MCF 10A (cell line): Measurements from ENCODE around the gene DIP2C. TPM values are rescaled to one million over a fixed set of nuclear protein-coding genes. Genes with fewer than 3 reads are reported as not detected.

ENCODE experiments used
- BruUV-seq: library from RNA; stranded (reverse); fragments of 400-500 nt; replicated peaks from 2 replicates; lab custom pipeline; 2021; lab: Mats Ljungman, UMichigan
- CTCF ChIA-PET: fragments of 300-600 bp; sonication (Branson Sonifier 250); formaldehyde crosslinking; extraction: SDS; loops from one replicate; lab custom pipeline; 2021; ENCODE audit warnings: antibody characterized with exemption, inconsistent platforms; lab: Yijun Ruan, JAX
- POLR2A ChIA-PET: fragments of 300-600, 350-650 bp; sonication (Branson Sonifier 250); formaldehyde crosslinking; extraction: SDS; loops from one replicate; lab custom pipeline; 2020; ENCODE audit warnings: antibody characterized with exemption, inconsistent platforms; lab: Yijun Ruan, JAX
- DNase-seq: peaks from one replicate; pipeline ENCODE4 v3.0.0-alpha.2; 2018; ENCODE audit not compliant: unreplicated experiment
- H3K27ac Mint-ChIP-seq: one replicate; pipeline ENCODE4 v1.8.0; 2022; ENCODE audit warnings: mild to moderate bottlenecking, low read depth, mixed read lengths; ENCODE audit not compliant: unreplicated experiment
- H3K27me3 Mint-ChIP-seq: one replicate; pipeline ENCODE4 v1.8.0; 2022; ENCODE audit warnings: mixed read lengths; ENCODE audit not compliant: insufficient read depth, unreplicated experiment
- H3K36me3 Mint-ChIP-seq: one replicate; pipeline ENCODE4 v1.8.0; 2022; ENCODE audit warnings: mild to moderate bottlenecking, moderate library complexity, mixed read lengths; ENCODE audit not compliant: insufficient read depth, unreplicated experiment
- H3K4me1 Mint-ChIP-seq: one replicate; pipeline ENCODE4 v1.8.0; 2022; ENCODE audit warnings: mixed read lengths; ENCODE audit not compliant: insufficient read depth, unreplicated experiment
- H3K4me3 Mint-ChIP-seq: one replicate; pipeline ENCODE4 v1.8.0; 2022; ENCODE audit warnings: mild to moderate bottlenecking, moderate library complexity, mixed read lengths; ENCODE audit not compliant: unreplicated experiment
- H3K9me3 Mint-ChIP-seq: one replicate; pipeline ENCODE4 v1.8.0; 2022; ENCODE audit warnings: mixed read lengths; ENCODE audit not compliant: unreplicated experiment
- CTCF ChIP-seq: fragments of 200-600 bp; IDR thresholded peaks from one replicate; pipeline ENCODE4 v1.8.0; 2022; ENCODE audit warnings: antibody characterized with exemption, mild to moderate bottlenecking; ENCODE audit not compliant: unreplicated experiment
- intact Hi-C: fragments of 100-400 bp; cut with micrococcal nuclease; formaldehyde crosslinking; loops from 2 replicates; pipeline ENCODE4 v1.14.1; 2022
- total RNA-seq: library from RNA; stranded (reverse); gene quantifications from 2 replicates; pipeline ENCODE4 v1.2.3, GENCODE V29; 2022

Gene DIP2C
- total RNA-seq, 1 experiment from 2014 or later = 0.37 TPM

GRCh38 chr10:371515-371914, 318.0 kb downstream of the DIP2C start:
- Mint-ChIP-seq H3K4me3 (no peak overlapping the region), H3K9me3 (no peaks in the 10 kb centered on the region), H3K4me1 (peaks cover 14% of the 10 kb centered on the region), H3K27me3 (no peaks in the 10 kb centered on the region), H3K36me3 (no peaks in the 10 kb centered on the region), H3K27ac (no peak overlapping the region)
- no peak for TF ChIP-seq CTCF
- no TSS peak for BruUV-seq
- intact Hi-C loops = no loop called here
- DNase-seq = no peak
- POLR2A ChIA-PET = interaction anchor here (0.6 to 1.5 kb wide), 2 partner anchors 15 to 20 kb away, joined by 3 to 4 read pairs; no protein-coding TSS in a partner anchor
- CTCF ChIA-PET = interaction anchor here (0.5 kb wide), 1 partner anchor 526 kb away, joined by 3 read pairs; no protein-coding TSS in a partner anchor

GRCh38 chr10:370449-370825, 319.0 kb downstream of the DIP2C start:
- no peak for TF ChIP-seq CTCF
- BruUV-seq = no TSS peak
- H3K27ac Mint-ChIP-seq = no peak overlapping the region
- ChIA-PET CTCF (no interaction called here), POLR2A (interaction anchor here (0.8 to 1.5 kb wide), 2 partner anchors 19 to 41 kb away, joined by 3 read pairs; no protein-coding TSS in a partner anchor)
- H3K9me3 Mint-ChIP-seq = no peaks in the 10 kb centered on the region
- intact Hi-C loops = no loop called here
- H3K4me1 Mint-ChIP-seq = peaks cover 14% of the 10 kb centered on the region
- H3K36me3 Mint-ChIP-seq = no peaks in the 10 kb centered on the region
- no peak overlapping the region for H3K4me3 Mint-ChIP-seq
- no peak for DNase-seq
- H3K27me3 Mint-ChIP-seq = no peaks in the 10 kb centered on the region

- H3K4me3 Mint-ChIP-seq = no peak overlapping the region
Observed at GRCh38 chr10:369684-370448, 319.6 kb downstream of the DIP2C start.

More at GRCh38 chr10:369684-370448, 319.6 kb downstream of the DIP2C start:
- no TSS peak for BruUV-seq
- Mint-ChIP-seq H3K9me3 (no peaks in the 10 kb centered on the region), H3K27me3 (no peaks in the 10 kb centered on the region), H3K27ac (no peak overlapping the region), H3K36me3 (no peaks in the 10 kb centered on the region), H3K4me1 (peaks cover 14% of the 10 kb centered on the region)
- no peak for DNase-seq
- CTCF ChIA-PET = no interaction called here
- POLR2A ChIA-PET = interaction anchor here (0.8 kb wide), 1 partner anchor 41 kb away, joined by 3 read pairs; no protein-coding TSS in a partner anchor
- TF ChIP-seq CTCF = no peak
- intact Hi-C loops = no loop called here
